NOMO-1 treated with DMSO at 0.1 percent for 48 hours (cell line): Measurements from ENCODE around the gene SMLR1.

Experiments
- DNase-seq: peaks from one replicate; lab custom pipeline; 2025; ENCODE audit not compliant: unreplicated experiment; lab: John Stamatoyannopoulos, UW

SMLR1 gene

GRCh38 chr6:130824978-130825694 is 2.1 kb upstream of the SMLR1 start:
- DNase-seq, result no peak

- no peak for DNase-seq
Measured at GRCh38 chr6:130825772-130826441, 1.3 kb upstream of the SMLR1 start.

GRCh38 chr6:130826442-130827246 is 562 bp upstream of the SMLR1 start:
- no peak for DNase-seq

- peak; percentile 79 for DNase-seq
Measured at GRCh38 chr6:130829333-130829910, 2.2 kb downstream of the SMLR1 start.

GRCh38 chr6:130831607-130832006 is 4.4 kb downstream of the SMLR1 start:
- DNase-seq, result no peak

- no peak for DNase-seq
Measured at GRCh38 chr6:130833569-130833968, 6.4 kb downstream of the SMLR1 start.

- no peak for DNase-seq
Measured at GRCh38 chr6:130834482-130835251, 7.5 kb downstream of the SMLR1 start.

- peak; percentile 36 for DNase-seq
Measured at GRCh38 chr6:130836055-130836640, 8.9 kb downstream of the SMLR1 start.

- DNase-seq, result no peak
Measured at GRCh38 chr6:130837067-130837466, 9.9 kb downstream of the SMLR1 start.

GRCh38 chr6:130838250-130838860 is 11.1 kb downstream of the SMLR1 start:
- no peak for DNase-seq

- DNase-seq, result no peak
Measured at GRCh38 chr6:130838951-130839350, 11.7 kb downstream of the SMLR1 start.

- no peak for DNase-seq
Measured at GRCh38 chr6:130839379-130839778, 12.2 kb downstream of the SMLR1 start.

- no peak for DNase-seq
Measured at GRCh38 chr6:130840050-130840449, 12.8 kb downstream of the SMLR1 start.

- no peak for DNase-seq
Measured at GRCh38 chr6:130841128-130841728, 14.0 kb downstream of the SMLR1 start.

- peak; percentile 46 for DNase-seq
Measured at GRCh38 chr6:130843575-130844320, 16.5 kb downstream of the SMLR1 start.

GRCh38 chr6:130846501-130846900 is 19.3 kb downstream of the SMLR1 start:
- DNase-seq, result no peak

- DNase-seq, result no peak
Measured at GRCh38 chr6:130847001-130847910, 20.1 kb downstream of the SMLR1 start.

- DNase-seq, result no peak
Measured at GRCh38 chr6:130848945-130849344, 21.7 kb downstream of the SMLR1 start.
